ENCODE measurements around the gene AFM. TPM values are rescaled to one million over a fixed set of nuclear protein-coding genes. Genes with fewer than 3 reads are reported as not detected.

AFM gene
- total and polyA plus RNA-seq, 2 of the 8 experiments (the other 6 are each of a cell fraction or from before 2014, with no cell fraction given) = not detected

- TF ChIP-seq CHD2 (IDR thresholded peaks at IDR 0.05; ENCODE audit: low read length) = no peak
- TF ChIP-seq GTF2F1 (IDR thresholded peaks at IDR 0.05; ENCODE audit: borderline replicate concordance, low read depth, low read length) = no peak
- no peak for TF ChIP-seq SP4 (IDR thresholded peaks at IDR 0.05; ENCODE audit: low read length)
- peak; percentile 79; the same call in 1 of the 2 replicates for TF ChIP-seq YY1 (IDR thresholded peaks at IDR 0.05; ENCODE audit: low read depth, low read length)
- no peak for TF ChIP-seq ASH2L (IDR thresholded peaks at IDR 0.05; ENCODE audit: low read length)
- TF ChIP-seq RNF2 (IDR thresholded peaks at IDR 0.05; ENCODE audit: borderline replicate concordance, low read depth, low read length, missing control alignments, poor library complexity, severe bottlenecking) = no peak
- peak; percentile 42; the same call in 1 of the 2 replicates for TF ChIP-seq E2F6 (IDR thresholded peaks at IDR 0.05)
- no peak for TF ChIP-seq ATF2 (IDR thresholded peaks at IDR 0.05; ENCODE audit: low read length)
- no peak for TF ChIP-seq CHD1 (IDR thresholded peaks at IDR 0.05; ENCODE audit: low read depth, low read length)
- no peak for TF ChIP-seq KDM1A (IDR thresholded peaks at IDR 0.05; ENCODE audit: borderline replicate concordance, low read length)
- no peak for TF ChIP-seq SIX5 (IDR thresholded peaks at IDR 0.05; ENCODE audit: low read depth, low read length)
- TF ChIP-seq CTCF (IDR thresholded peaks at IDR 0.05; ENCODE audit: control extremely low read depth in 1 of 3, insufficient read depth in 1 of 3, low read depth in 1 of 3, low read length in 3 of 3) = no peak
- no peak for TF ChIP-seq ZNF274 (IDR thresholded peaks at IDR 0.05; ENCODE audit: borderline replicate concordance, extremely low read depth, low read length)
- no peak for TF ChIP-seq EP300 (IDR thresholded peaks at IDR 0.05; ENCODE audit: borderline replicate concordance in 1 of 2, low read depth in 2 of 2, low read length in 2 of 2)
- no peak for TF ChIP-seq NRF1 (IDR thresholded peaks at IDR 0.05; ENCODE audit: low read depth, low read length)
- no peak for TF ChIP-seq SP1 (IDR thresholded peaks at IDR 0.05; ENCODE audit: low read depth, low read length)
- no peak for TF ChIP-seq CBX8 (IDR thresholded peaks at IDR 0.05; ENCODE audit: borderline replicate concordance, low read depth, low read length)
- no peak for TF ChIP-seq RXRA (IDR thresholded peaks at IDR 0.05; ENCODE audit: insufficient read depth, low read depth, low read length)
- TF ChIP-seq TCF12 (IDR thresholded peaks at IDR 0.05; ENCODE audit: low read depth, low read length) = no peak
- TF ChIP-seq SAP30 (IDR thresholded peaks at IDR 0.05; ENCODE audit: insufficient read depth, insufficient replicate concordance, low read length) = no peak
Observed at GRCh38 chr4:73450398-73451004, 31.0 kb upstream of the AFM start (continued).
